ENCODE data around the gene UVRAG. TPM values are rescaled to one million over a fixed set of nuclear protein-coding genes. Genes with fewer than 3 reads are reported as not detected.
"Not testable (repeated sequence)": the region's sequence is repeated elsewhere in the genome, so short reads cannot be mapped to it uniquely, and the experiment has no call there.

The UVRAG gene
- total RNA-seq, 4 donors from 2014 or later: 16.6 to 22.1 (median 19.3) TPM

- Histone ChIP-seq H3K36me3 (no peaks in the 10 kb centered on the region), H3K27me3 (no peaks in the 10 kb centered on the region), H3K4me1 (peaks cover 0 to 3% of the 10 kb centered on the region in 2 donors), H3K4me3 (no peak overlapping the region), H3K9me3 (no peaks in the 10 kb centered on the region), H3K27ac (no peak overlapping the region)
- intact Hi-C loops (cut with DNase I; ENCODE audit: low total_unique reads) (no loop called here), in situ Hi-C loops (cut with MboI; ENCODE audit: low sequenced_read_pairs in 4 of 4) (no loop called here)
- no peak for DNase-seq
- no peak for TF ChIP-seq POLR2A (IDR thresholded peaks at IDR 0.05)
- TF ChIP-seq, protein P1, sequence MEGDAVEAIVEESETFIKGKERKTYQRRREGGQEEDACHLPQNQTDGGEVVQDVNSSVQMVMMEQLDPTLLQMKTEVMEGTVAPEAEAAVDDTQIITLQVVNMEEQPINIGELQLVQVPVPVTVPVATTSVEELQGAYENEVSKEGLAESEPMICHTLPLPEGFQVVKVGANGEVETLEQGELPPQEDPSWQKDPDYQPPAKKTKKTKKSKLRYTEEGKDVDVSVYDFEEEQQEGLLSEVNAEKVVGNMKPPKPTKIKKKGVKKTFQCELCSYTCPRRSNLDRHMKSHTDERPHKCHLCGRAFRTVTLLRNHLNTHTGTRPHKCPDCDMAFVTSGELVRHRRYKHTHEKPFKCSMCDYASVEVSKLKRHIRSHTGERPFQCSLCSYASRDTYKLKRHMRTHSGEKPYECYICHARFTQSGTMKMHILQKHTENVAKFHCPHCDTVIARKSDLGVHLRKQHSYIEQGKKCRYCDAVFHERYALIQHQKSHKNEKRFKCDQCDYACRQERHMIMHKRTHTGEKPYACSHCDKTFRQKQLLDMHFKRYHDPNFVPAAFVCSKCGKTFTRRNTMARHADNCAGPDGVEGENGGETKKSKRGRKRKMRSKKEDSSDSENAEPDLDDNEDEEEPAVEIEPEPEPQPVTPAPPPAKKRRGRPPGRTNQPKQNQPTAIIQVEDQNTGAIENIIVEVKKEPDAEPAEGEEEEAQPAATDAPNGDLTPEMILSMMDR (IDR thresholded peaks at IDR 0.05 in 4 of 5, conservative IDR thresholded peaks at IDR 0.05 in 1 of 5): no peak
- no peak for ATAC-seq
These were observed 64.7 kb downstream of the UVRAG start for GRCh38 chr11:75879737-75880136.

GRCh38 chr11:75880343-75880742, 65.3 kb downstream of the UVRAG start:
- H3K36me3 ChIP-seq; DNase-seq; ATAC-seq; H3K4me1 ChIP-seq; H3K27me3 ChIP-seq; H3K9me3 ChIP-seq; H3K27ac ChIP-seq; in situ Hi-C loops (cut with MboI; ENCODE audit: low sequenced_read_pairs in 4 of 4); H3K4me3 ChIP-seq; intact Hi-C loops (cut with DNase I; ENCODE audit: low total_unique reads): not testable (repeated sequence)

GRCh38 chr11:75884321-75884720, 69.3 kb downstream of the UVRAG start:
- Histone ChIP-seq H3K36me3 (no peaks in the 10 kb centered on the region), H3K9me3 (no peaks in the 10 kb centered on the region), H3K4me3 (no peak overlapping the region), H3K27ac (no peak overlapping the region), H3K4me1 (peaks cover 0 to 5% of the 10 kb centered on the region in 2 donors), H3K27me3 (no peaks in the 10 kb centered on the region)
- intact Hi-C loops (cut with DNase I; ENCODE audit: low total_unique reads) (no loop called here), in situ Hi-C loops (cut with MboI; ENCODE audit: low sequenced_read_pairs in 4 of 4) (no loop called here)
- ATAC-seq (no peak), DNase-seq (no peak)
- TF ChIP-seq POLR2A (IDR thresholded peaks at IDR 0.05): no peak
- TF ChIP-seq, protein P1 (IDR thresholded peaks at IDR 0.05 in 4 of 5, conservative IDR thresholded peaks at IDR 0.05 in 1 of 5): no peak

- intact Hi-C loops (cut with DNase I; ENCODE audit: low total_unique reads): no loop called here
- no peak overlapping the region for H3K4me3 ChIP-seq
- ATAC-seq (no peak), DNase-seq (no peak)
- H3K36me3 ChIP-seq: peaks cover 0 to 4% of the 10 kb centered on the region in 2 donors
- H3K9me3 ChIP-seq: no peaks in the 10 kb centered on the region
- H3K4me1 ChIP-seq: peaks cover 0 to 5% of the 10 kb centered on the region in 2 donors
- in situ Hi-C loops (cut with MboI; ENCODE audit: low sequenced_read_pairs in 4 of 4): no loop called here
- no peaks in the 10 kb centered on the region for H3K27me3 ChIP-seq
- H3K27ac ChIP-seq: no peak overlapping the region
- TF ChIP-seq, protein P1 (IDR thresholded peaks at IDR 0.05 in 4 of 5, conservative IDR thresholded peaks at IDR 0.05 in 1 of 5): no peak
- no peak for TF ChIP-seq POLR2A (IDR thresholded peaks at IDR 0.05)
These were observed 73.4 kb downstream of the UVRAG start for GRCh38 chr11:75888416-75888815.

DNA sequence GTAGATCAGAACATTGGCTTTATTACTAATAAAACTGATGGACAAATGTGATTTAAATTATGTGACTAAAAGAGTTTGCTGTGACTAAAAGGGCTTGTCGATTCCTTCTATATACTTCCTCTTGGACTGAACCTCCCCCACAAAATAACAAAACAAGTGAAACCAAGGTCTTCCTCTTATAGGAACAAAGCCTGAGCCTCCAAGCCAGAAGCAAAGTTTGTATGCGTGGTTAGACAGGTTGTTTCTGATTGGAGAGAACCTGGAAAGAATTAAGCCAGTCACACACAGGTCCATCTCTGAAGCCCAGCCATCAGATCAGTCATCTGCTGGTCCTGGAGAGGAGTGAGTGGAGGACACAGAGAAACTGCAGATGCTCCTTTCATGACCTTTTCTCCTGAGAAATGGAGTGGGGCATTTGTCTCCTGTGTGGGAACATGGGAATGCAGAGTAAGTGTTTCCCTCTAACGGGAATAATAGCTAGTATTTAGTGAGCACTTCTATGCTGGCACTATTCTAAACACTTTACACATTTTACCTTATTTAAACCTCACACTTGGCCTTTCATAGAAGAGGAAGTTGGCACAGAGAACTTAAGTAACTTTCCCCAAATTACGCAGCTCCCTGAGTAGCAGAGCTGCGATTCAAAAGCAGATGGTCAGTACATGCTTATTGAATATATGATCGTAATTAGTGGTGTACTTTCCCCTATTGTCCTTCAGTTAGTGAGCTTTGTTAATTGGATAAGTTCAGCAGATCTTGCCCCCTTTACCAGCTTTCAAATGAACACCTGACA, 77.1 kb downstream of the UVRAG start:
- Histone ChIP-seq H3K4me1 (no peaks in the 10 kb centered on the region), H3K4me3 (no peak overlapping the region), H3K27me3 (no peaks in the 10 kb centered on the region), H3K9me3 (no peaks in the 10 kb centered on the region), H3K36me3 (peaks cover 0 to 4% of the 10 kb centered on the region in 2 donors), H3K27ac (no peak overlapping the region)
- no peak for ATAC-seq
- DNase-seq: no peak
- TF ChIP-seq, protein P1 (IDR thresholded peaks at IDR 0.05 in 4 of 5, conservative IDR thresholded peaks at IDR 0.05 in 1 of 5): no peak
- no peak for TF ChIP-seq POLR2A (IDR thresholded peaks at IDR 0.05)
- in situ Hi-C loops (cut with MboI; ENCODE audit: low sequenced_read_pairs in 4 of 4): loop anchor here in 2 of 4 donors (10.0 kb wide), 2 partner anchors 423 to 443 kb away; no protein-coding TSS in a partner anchor
- intact Hi-C loops (cut with DNase I; ENCODE audit: low total_unique reads): no loop called here

Data from gastrocnemius medialis (tissue), 4 donors.